ENCODE measurements around the gene PCBP3. TPM values are rescaled to one million over a fixed set of nuclear protein-coding genes. Genes with fewer than 3 reads are reported as not detected.
A peak's percentile ranks its signal among the peaks of the same experiment; 100 is the strongest.

The PCBP3 gene
- total RNA-seq, 1 donor from 2014 or later: 5.0 TPM

GRCh38 chr21:45613396-45613795, 30.1 kb upstream of the PCBP3 start:
- peaks cover 48% of the 10 kb centered on the region for H3K27me3 Mint-ChIP-seq (ENCODE audit: low read depth)
- no peak for TF ChIP-seq CTCF (IDR thresholded peaks at IDR 0.05; ENCODE audit: unreplicated experiment)
- no peak overlapping the region for H3K27ac Mint-ChIP-seq
- no peak overlapping the region for H3K4me3 Mint-ChIP-seq
- H3K9me3 Mint-ChIP-seq: no peaks in the 10 kb centered on the region
- H3K4me1 Mint-ChIP-seq: peaks cover 14% of the 10 kb centered on the region
- no peak for DNase-seq (ENCODE audit: low spot score in 2 of 2, unreplicated experiment in 2 of 2)
- no peaks in the 10 kb centered on the region for H3K36me3 Mint-ChIP-seq

- peaks cover 18% of the 10 kb centered on the region for H3K4me1 Mint-ChIP-seq
- H3K9me3 Mint-ChIP-seq: no peaks in the 10 kb centered on the region
- TF ChIP-seq CTCF (IDR thresholded peaks at IDR 0.05; ENCODE audit: unreplicated experiment): no peak
- peaks cover 43% of the 10 kb centered on the region for H3K27me3 Mint-ChIP-seq (ENCODE audit: low read depth)
- no peak overlapping the region for H3K4me3 Mint-ChIP-seq
- no peak for DNase-seq (ENCODE audit: low spot score in 2 of 2, unreplicated experiment in 2 of 2)
- no peaks in the 10 kb centered on the region for H3K36me3 Mint-ChIP-seq
- no peak overlapping the region for H3K27ac Mint-ChIP-seq
These were observed 29.6 kb upstream of the PCBP3 start for GRCh38 chr21:45613881-45614280.

- no peak overlapping the region for H3K27ac Mint-ChIP-seq
- peaks cover 45% of the 10 kb centered on the region for H3K27me3 Mint-ChIP-seq (ENCODE audit: low read depth)
- no peak for DNase-seq (ENCODE audit: low spot score in 2 of 2, unreplicated experiment in 2 of 2)
- H3K36me3 Mint-ChIP-seq: no peaks in the 10 kb centered on the region
- no peak overlapping the region for H3K4me3 Mint-ChIP-seq
- TF ChIP-seq CTCF (IDR thresholded peaks at IDR 0.05; ENCODE audit: unreplicated experiment): no peak
- H3K4me1 Mint-ChIP-seq: peaks cover 24% of the 10 kb centered on the region
- H3K9me3 Mint-ChIP-seq: no peaks in the 10 kb centered on the region
These were observed 28.3 kb upstream of the PCBP3 start for GRCh38 chr21:45615145-45615711.

GRCh38 chr21:45617021-45617921, 26.3 kb upstream of the PCBP3 start:
- no peak for TF ChIP-seq CTCF (IDR thresholded peaks at IDR 0.05; ENCODE audit: unreplicated experiment)
- Mint-ChIP-seq H3K4me3 (no peak overlapping the region), H3K36me3 (no peaks in the 10 kb centered on the region), H3K27ac (no peak overlapping the region), H3K4me1 (peaks cover 24% of the 10 kb centered on the region), H3K9me3 (no peaks in the 10 kb centered on the region), H3K27me3 (ENCODE audit: low read depth) (peaks cover 35% of the 10 kb centered on the region)
- no peak for DNase-seq (ENCODE audit: low spot score in 2 of 2, unreplicated experiment in 2 of 2)

- Mint-ChIP-seq H3K36me3 (no peaks in the 10 kb centered on the region), H3K4me1 (peaks cover 24% of the 10 kb centered on the region), H3K27me3 (ENCODE audit: low read depth) (peaks cover 34% of the 10 kb centered on the region), H3K9me3 (no peaks in the 10 kb centered on the region), H3K4me3 (no peak overlapping the region), H3K27ac (peak overlapping the region; percentile 64)
- TF ChIP-seq CTCF (IDR thresholded peaks at IDR 0.05; ENCODE audit: unreplicated experiment): no peak
- peak in 1 of 2 experiments; percentile 57 for DNase-seq (ENCODE audit: low spot score in 2 of 2, unreplicated experiment in 2 of 2)
These were observed 25.2 kb upstream of the PCBP3 start for GRCh38 chr21:45618287-45618686.

All from mesothelial cell of epicardium (in vitro differentiated cells).